Measurements from ENCODE around the gene KCNK1. TPM values are rescaled to one million over a fixed set of nuclear protein-coding genes. Genes with fewer than 3 reads are reported as not detected.

The KCNK1 gene
- polyA plus RNA-seq, 1 donor (not counting 4 experiments of a cell fraction or from before 2014, with no cell fraction given): 17.5 TPM

GRCh38 chr1:233665575-233666270, 51.8 kb downstream of the KCNK1 start:
- dilution Hi-C loops (cut with MboI; ENCODE audit: extremely low pct_ligation_motif_present, low sequenced_read_pairs): no loop called here
- no peak overlapping the region for H3K9ac ChIP-seq (ENCODE audit: control insufficient read depth, extremely low read depth, insufficient read depth, low read length)
- peaks cover 2 to 6% of the 10 kb centered on the region in 2 experiments for H3K36me3 ChIP-seq (ENCODE audit: control insufficient read depth in 2 of 2, extremely low read depth in 1 of 2, insufficient read depth in 2 of 2, low read length in 2 of 2)
- H2AFZ ChIP-seq (ENCODE audit: control insufficient read depth, low read length): no peak overlapping the region
- DNase-seq (ENCODE audit: low read depth, low spot score) (no peak), FAIRE-seq (no peak)
- no peaks in the 10 kb centered on the region for H3K27me3 ChIP-seq (ENCODE audit: control insufficient read depth, extremely low read depth, insufficient read depth, low read length)
- H3K4me3 ChIP-seq (ENCODE audit: control insufficient read depth in 2 of 3, extremely low read depth in 1 of 3, insufficient read depth in 2 of 3, low read depth in 1 of 3, low read length in 3 of 3): no peak overlapping the region
- peaks cover 4% of the 10 kb centered on the region for H3K79me2 ChIP-seq (ENCODE audit: control insufficient read depth, insufficient read depth, low read length)
- no peak overlapping the region for H3K4me2 ChIP-seq (ENCODE audit: control insufficient read depth, extremely low read depth, insufficient read depth, low read depth, low read length)
- no peak for TF ChIP-seq CTCF (optimal IDR thresholded peaks at IDR 0.05 in 1 of 3, IDR thresholded peaks at IDR 0.05 in 1 of 3, conservative IDR thresholded peaks at IDR 0.05 in 1 of 3; ENCODE audit: extremely low read depth in 1 of 3, insufficient read depth in 2 of 3, low read length in 3 of 3)
- TF ChIP-seq EZH2 (IDR thresholded peaks at IDR 0.05; ENCODE audit: low read length): no peak
- H4K20me1 ChIP-seq (ENCODE audit: control insufficient read depth, extremely low read depth, insufficient read depth, low read length): no peaks in the 10 kb centered on the region
- H3K27ac ChIP-seq (ENCODE audit: control insufficient read depth, insufficient read depth, low read length): no peak overlapping the region
- H3K9me3 ChIP-seq (ENCODE audit: control insufficient read depth, low read depth, low read length): no peaks in the 10 kb centered on the region
- peaks cover 21% of the 10 kb centered on the region for H3K4me1 ChIP-seq (ENCODE audit: control insufficient read depth, extremely low read depth, insufficient read depth, low read length)
- no peaks in the 10 kb centered on the region for H3K9me1 ChIP-seq (ENCODE audit: control insufficient read depth, extremely low read depth, insufficient read depth, low read length)

GRCh38 chr1:233667741-233668140, 53.8 kb downstream of the KCNK1 start:
- Histone ChIP-seq H3K36me3 (ENCODE audit: control insufficient read depth in 2 of 2, extremely low read depth in 1 of 2, insufficient read depth in 2 of 2, low read length in 2 of 2) (peaks cover 2 to 6% of the 10 kb centered on the region in 2 experiments), H3K79me2 (ENCODE audit: control insufficient read depth, insufficient read depth, low read length) (peaks cover 4% of the 10 kb centered on the region), H3K27ac (ENCODE audit: control insufficient read depth, insufficient read depth, low read length) (peak overlapping the region; percentile 60), H2AFZ (ENCODE audit: control insufficient read depth, low read length) (no peak overlapping the region), H3K9me1 (ENCODE audit: control insufficient read depth, extremely low read depth, insufficient read depth, low read length) (no peaks in the 10 kb centered on the region), H3K27me3 (ENCODE audit: control insufficient read depth, extremely low read depth, insufficient read depth, low read length) (no peaks in the 10 kb centered on the region), H3K9me3 (ENCODE audit: control insufficient read depth, low read depth, low read length) (no peaks in the 10 kb centered on the region), H3K9ac (ENCODE audit: control insufficient read depth, extremely low read depth, insufficient read depth, low read length) (no peak overlapping the region), H3K4me3 (ENCODE audit: control insufficient read depth in 2 of 3, extremely low read depth in 1 of 3, insufficient read depth in 2 of 3, low read depth in 1 of 3, low read length in 3 of 3) (no peak overlapping the region), H3K4me1 (ENCODE audit: control insufficient read depth, extremely low read depth, insufficient read depth, low read length) (peaks cover 21% of the 10 kb centered on the region), H4K20me1 (ENCODE audit: control insufficient read depth, extremely low read depth, insufficient read depth, low read length) (no peaks in the 10 kb centered on the region), H3K4me2 (ENCODE audit: control insufficient read depth, extremely low read depth, insufficient read depth, low read depth, low read length) (no peak overlapping the region)
- no peak for FAIRE-seq
- no peak for DNase-seq (ENCODE audit: low read depth, low spot score)
- dilution Hi-C loops (cut with MboI; ENCODE audit: extremely low pct_ligation_motif_present, low sequenced_read_pairs): no loop called here
- TF ChIP-seq EZH2 (IDR thresholded peaks at IDR 0.05; ENCODE audit: low read length): no peak
- no peak for TF ChIP-seq CTCF (optimal IDR thresholded peaks at IDR 0.05 in 1 of 3, IDR thresholded peaks at IDR 0.05 in 1 of 3, conservative IDR thresholded peaks at IDR 0.05 in 1 of 3; ENCODE audit: extremely low read depth in 1 of 3, insufficient read depth in 2 of 3, low read length in 3 of 3)
